ENCODE results near the gene CRIM1. TPM values are rescaled to one million over a fixed set of nuclear protein-coding genes. Genes with fewer than 3 reads are reported as not detected.

CRIM1 gene
- total RNA-seq, 1 donor from 2014 or later = 35.3 TPM

DNA sequence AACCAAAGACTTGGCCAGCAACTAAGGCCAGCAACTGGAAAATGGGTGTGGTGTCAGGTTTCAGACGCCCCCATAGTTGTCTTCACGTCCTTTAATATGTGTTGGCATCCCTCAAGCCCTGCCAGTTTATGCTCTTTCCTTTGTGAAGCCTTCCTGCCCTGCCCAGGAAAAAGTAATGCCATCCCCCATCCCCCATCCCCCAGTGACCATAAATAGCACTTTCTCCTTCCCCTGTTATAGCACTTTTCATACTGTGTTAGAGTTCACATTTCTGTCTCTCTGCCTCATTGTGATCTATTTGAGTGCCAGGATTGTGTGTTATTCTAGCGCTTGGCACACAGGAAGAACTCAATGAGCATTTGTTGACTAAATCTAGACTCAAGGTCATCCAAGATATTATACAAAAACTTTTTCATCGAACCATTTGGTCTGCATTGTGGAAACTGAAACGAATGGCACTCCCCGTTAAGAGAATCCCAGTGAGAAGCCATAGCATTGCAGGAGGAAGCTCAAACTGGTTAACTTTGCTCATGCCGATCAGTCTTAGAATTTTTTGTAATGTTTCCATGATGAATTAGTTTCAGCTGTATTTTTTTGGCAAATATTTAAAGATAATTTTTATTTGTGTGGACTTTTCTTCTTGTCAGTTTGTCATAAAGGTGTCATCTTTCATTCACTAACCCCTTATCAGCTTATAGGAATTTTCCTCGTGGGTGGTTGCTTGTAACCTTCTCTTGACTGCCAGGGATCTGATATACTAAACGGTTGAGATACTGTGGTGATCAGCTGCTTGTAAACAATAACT is 15.7 kb downstream of the CRIM1 start:
- no peaks in the 10 kb centered on the region for H3K36me3 ChIP-seq (ENCODE audit: control insufficient read depth, insufficient read depth, low read length)
- DNase-seq (ENCODE audit: low read depth) (no peak), FAIRE-seq (no peak)
- TF ChIP-seq, protein P1, sequence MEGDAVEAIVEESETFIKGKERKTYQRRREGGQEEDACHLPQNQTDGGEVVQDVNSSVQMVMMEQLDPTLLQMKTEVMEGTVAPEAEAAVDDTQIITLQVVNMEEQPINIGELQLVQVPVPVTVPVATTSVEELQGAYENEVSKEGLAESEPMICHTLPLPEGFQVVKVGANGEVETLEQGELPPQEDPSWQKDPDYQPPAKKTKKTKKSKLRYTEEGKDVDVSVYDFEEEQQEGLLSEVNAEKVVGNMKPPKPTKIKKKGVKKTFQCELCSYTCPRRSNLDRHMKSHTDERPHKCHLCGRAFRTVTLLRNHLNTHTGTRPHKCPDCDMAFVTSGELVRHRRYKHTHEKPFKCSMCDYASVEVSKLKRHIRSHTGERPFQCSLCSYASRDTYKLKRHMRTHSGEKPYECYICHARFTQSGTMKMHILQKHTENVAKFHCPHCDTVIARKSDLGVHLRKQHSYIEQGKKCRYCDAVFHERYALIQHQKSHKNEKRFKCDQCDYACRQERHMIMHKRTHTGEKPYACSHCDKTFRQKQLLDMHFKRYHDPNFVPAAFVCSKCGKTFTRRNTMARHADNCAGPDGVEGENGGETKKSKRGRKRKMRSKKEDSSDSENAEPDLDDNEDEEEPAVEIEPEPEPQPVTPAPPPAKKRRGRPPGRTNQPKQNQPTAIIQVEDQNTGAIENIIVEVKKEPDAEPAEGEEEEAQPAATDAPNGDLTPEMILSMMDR (IDR thresholded peaks at IDR 0.05; ENCODE audit: insufficient read depth, low read length, severe bottlenecking) = no peak
- H3K27me3 ChIP-seq (ENCODE audit: control insufficient read depth, insufficient read depth, low read length) = no peaks in the 10 kb centered on the region
- H3K4me3 ChIP-seq (ENCODE audit: low read depth, low read length) = no peak overlapping the region

GRCh38 chr2:36371928-36372391 is 16.4 kb downstream of the CRIM1 start:
- no peaks in the 10 kb centered on the region for H3K36me3 ChIP-seq (ENCODE audit: control insufficient read depth, insufficient read depth, low read length)
- no peak overlapping the region for H3K4me3 ChIP-seq (ENCODE audit: low read depth, low read length)
- FAIRE-seq (no peak), DNase-seq (ENCODE audit: low read depth) (peak; percentile 87)
- H3K27me3 ChIP-seq (ENCODE audit: control insufficient read depth, insufficient read depth, low read length) = no peaks in the 10 kb centered on the region
- TF ChIP-seq, protein P1 (IDR thresholded peaks at IDR 0.05; ENCODE audit: insufficient read depth, low read length, severe bottlenecking) = no peak

DNA sequence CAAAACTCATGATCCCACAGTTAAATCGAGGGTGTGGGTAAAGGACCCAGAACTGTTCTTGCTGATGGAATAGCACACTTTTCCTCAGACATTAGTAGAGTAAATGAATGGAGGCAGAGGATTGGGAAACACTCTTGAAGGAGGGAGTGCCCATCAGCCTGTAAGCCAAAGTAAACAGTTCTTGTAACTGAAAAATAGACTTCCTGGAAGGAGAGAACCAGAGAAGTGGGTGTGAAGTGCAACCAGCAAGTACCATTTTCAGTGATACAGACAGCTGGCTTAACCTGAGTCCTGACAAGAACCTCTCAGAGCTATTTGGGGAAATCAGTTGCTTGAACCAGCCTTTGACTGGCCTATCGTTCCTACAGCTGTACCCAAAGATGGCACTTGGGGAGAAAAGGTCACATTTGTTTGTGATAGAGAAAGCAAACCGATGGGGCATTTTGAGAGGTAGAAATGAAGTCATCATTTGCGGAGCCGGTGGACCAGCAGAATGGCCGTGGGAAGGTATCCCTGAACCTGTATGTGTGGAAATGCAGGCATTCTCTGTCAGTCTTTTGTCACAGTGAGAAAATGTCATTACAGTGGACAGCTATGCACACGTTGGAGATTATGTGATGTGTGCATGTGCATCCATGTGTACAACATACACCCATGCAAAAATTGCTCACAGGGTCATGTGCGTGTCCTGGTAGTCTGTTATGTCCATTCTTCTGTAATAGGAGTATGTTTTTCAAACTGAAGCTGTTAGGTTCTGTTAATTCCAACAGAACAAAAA is 17.8 kb downstream of the CRIM1 start:
- H3K4me3 ChIP-seq (ENCODE audit: low read depth, low read length) = no peak overlapping the region
- FAIRE-seq (peak; percentile 94), DNase-seq (ENCODE audit: low read depth) (peak; percentile 84)
- TF ChIP-seq, protein P1 (IDR thresholded peaks at IDR 0.05; ENCODE audit: insufficient read depth, low read length, severe bottlenecking) = no peak
- no peaks in the 10 kb centered on the region for H3K36me3 ChIP-seq (ENCODE audit: control insufficient read depth, insufficient read depth, low read length)
- no peaks in the 10 kb centered on the region for H3K27me3 ChIP-seq (ENCODE audit: control insufficient read depth, insufficient read depth, low read length)

- DNase-seq (ENCODE audit: low read depth) (peak; percentile 68), FAIRE-seq (no peak)
- TF ChIP-seq, protein P1 (IDR thresholded peaks at IDR 0.05; ENCODE audit: insufficient read depth, low read length, severe bottlenecking) = no peak
- no peaks in the 10 kb centered on the region for H3K27me3 ChIP-seq (ENCODE audit: control insufficient read depth, insufficient read depth, low read length)
- H3K4me3 ChIP-seq (ENCODE audit: low read depth, low read length) = no peak overlapping the region
- no peaks in the 10 kb centered on the region for H3K36me3 ChIP-seq (ENCODE audit: control insufficient read depth, insufficient read depth, low read length)
Observed at GRCh38 chr2:36374585-36374984, 19.0 kb downstream of the CRIM1 start.

DNA sequence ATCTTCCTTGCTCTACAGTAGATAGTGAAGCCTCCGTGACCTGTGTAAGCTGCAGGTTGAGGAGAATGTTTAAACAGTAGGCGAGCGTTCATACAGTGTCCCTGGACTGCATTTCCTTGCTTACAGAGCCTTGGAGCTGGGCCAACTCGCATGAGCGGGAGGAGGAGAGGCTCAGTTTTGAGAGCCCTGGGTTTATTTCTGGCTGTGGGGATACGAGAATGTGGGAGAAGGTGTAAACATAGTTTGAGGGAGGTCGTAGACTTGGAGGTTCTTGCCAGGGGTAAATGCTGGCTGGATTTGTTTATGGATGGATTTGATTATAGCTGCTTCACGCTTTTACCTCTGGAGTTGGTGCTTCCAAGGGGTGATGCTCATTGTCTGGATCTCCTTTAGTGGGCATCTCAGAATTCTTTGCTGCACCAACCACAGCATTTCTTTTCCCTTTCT is 20.8 kb downstream of the CRIM1 start:
- FAIRE-seq (no peak), DNase-seq (ENCODE audit: low read depth) (no peak)
- TF ChIP-seq, protein P1 (IDR thresholded peaks at IDR 0.05; ENCODE audit: insufficient read depth, low read length, severe bottlenecking) = no peak
- Histone ChIP-seq H3K36me3 (ENCODE audit: control insufficient read depth, insufficient read depth, low read length) (peaks cover 3% of the 10 kb centered on the region), H3K4me3 (ENCODE audit: low read depth, low read length) (no peak overlapping the region), H3K27me3 (ENCODE audit: control insufficient read depth, insufficient read depth, low read length) (no peaks in the 10 kb centered on the region)

Measured in bronchial epithelial cell (primary cell).